GM10266 (cell line): ENCODE measurements around the gene GP1BB.

ENCODE experiments used
- DNase-seq: peaks from one replicate; pipeline ENCODE4 v3.0.0; 2012; ENCODE audit errors: extremely low spot score
- CTCF ChIP-seq: IDR thresholded peaks from 2 replicates; pipeline ENCODE4 v1.5.1; 2012; ENCODE audit warnings: mild to moderate bottlenecking, low read depth; ENCODE audit not compliant: control insufficient read depth, insufficient read depth; ENCODE audit errors: missing control alignments

Gene GP1BB

GRCh38 chr22:19679522-19680101 is 43.7 kb upstream of the GP1BB start:
- TF ChIP-seq CTCF = peak; percentile 58
- DNase-seq = no peak

GRCh38 chr22:19680287-19680881 is 43.0 kb upstream of the GP1BB start:
- no peak for DNase-seq
- no peak for TF ChIP-seq CTCF

GRCh38 chr22:19680911-19681862 is 42.2 kb upstream of the GP1BB start:
- TF ChIP-seq CTCF = no peak
- no peak for DNase-seq

GRCh38 chr22:19681863-19682245 is 41.5 kb upstream of the GP1BB start:
- no peak for DNase-seq
- TF ChIP-seq CTCF = no peak

GRCh38 chr22:19686946-19687345 is 36.4 kb upstream of the GP1BB start:
- DNase-seq = no peak
- no peak for TF ChIP-seq CTCF

GRCh38 chr22:19687561-19688300 is 35.6 kb upstream of the GP1BB start:
- DNase-seq = no peak
- no peak for TF ChIP-seq CTCF
